ENCODE measurements around the gene RANBP10. TPM values are rescaled to one million over a fixed set of nuclear protein-coding genes. Genes with fewer than 3 reads are reported as not detected.

Gene RANBP10
- total RNA-seq, 2 experiments from 2014 or later: 12.3 to 20.0 TPM

DNA sequence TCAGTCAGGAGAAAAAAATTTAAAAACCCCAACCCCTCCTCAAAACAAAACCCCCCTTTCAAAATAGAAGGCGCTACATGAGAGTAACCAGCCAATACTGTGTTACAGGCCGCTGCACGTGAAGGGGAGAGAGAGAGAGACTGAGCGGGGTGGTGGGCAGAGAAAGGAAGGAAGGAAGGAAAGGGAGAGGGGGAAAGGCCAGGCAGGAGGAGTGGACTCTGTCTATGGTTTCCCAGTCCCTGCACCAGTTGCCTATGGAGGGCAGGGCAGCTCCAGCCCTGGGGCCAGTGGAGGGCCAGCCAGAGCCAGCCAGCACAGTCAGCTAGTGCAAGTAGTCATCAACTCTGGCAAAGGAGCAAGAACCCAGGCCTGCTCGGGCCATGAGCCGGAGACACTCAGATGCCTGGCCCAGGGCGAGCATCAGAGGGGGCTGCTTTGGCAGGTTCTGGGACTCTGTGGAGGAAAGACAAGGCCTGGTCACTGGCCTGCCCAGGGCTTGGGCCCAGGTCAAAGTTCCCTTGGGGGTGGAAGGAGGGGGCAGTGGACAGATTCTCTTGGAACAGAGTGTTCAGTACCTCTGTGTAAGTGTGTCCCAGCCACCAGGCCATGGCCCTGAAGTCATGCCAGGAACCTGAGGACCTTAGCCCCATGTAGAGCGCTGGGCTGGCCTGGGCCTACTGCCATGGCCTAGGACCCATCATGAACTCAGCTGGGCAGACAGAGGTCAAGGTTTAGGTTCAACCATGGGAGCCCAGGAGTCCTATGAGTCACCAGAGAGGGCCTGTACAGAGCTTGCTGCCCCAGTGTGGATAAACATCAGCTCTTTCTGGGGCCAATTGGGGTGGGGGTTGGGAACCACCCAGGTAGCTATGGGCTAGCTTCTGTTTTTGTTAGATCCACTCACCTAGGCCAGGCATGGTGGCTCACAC, 80.0 kb downstream of the RANBP10 start:
- BruUV-seq (replicated peaks): no TSS peak
- no peaks in the 10 kb centered on the region for H3K9me2 ChIP-seq (ENCODE audit: insufficient read depth, low read length)
- H3K4me3 ChIP-seq (ENCODE audit: low read depth, low read length, poor library complexity, severe bottlenecking): no peak overlapping the region
- intact Hi-C loops (cut with micrococcal nuclease; ENCODE audit: unreplicated experiment): no loop called here
- no peak overlapping the region for H3K27ac ChIP-seq (ENCODE audit: low read depth, low read length, poor library complexity, severe bottlenecking)
- TF ChIP-seq EZH2phosphoT487 (IDR thresholded peaks at IDR 0.05; ENCODE audit: borderline replicate concordance, low read depth, low read length): no peak
- TF ChIP-seq, protein P1, sequence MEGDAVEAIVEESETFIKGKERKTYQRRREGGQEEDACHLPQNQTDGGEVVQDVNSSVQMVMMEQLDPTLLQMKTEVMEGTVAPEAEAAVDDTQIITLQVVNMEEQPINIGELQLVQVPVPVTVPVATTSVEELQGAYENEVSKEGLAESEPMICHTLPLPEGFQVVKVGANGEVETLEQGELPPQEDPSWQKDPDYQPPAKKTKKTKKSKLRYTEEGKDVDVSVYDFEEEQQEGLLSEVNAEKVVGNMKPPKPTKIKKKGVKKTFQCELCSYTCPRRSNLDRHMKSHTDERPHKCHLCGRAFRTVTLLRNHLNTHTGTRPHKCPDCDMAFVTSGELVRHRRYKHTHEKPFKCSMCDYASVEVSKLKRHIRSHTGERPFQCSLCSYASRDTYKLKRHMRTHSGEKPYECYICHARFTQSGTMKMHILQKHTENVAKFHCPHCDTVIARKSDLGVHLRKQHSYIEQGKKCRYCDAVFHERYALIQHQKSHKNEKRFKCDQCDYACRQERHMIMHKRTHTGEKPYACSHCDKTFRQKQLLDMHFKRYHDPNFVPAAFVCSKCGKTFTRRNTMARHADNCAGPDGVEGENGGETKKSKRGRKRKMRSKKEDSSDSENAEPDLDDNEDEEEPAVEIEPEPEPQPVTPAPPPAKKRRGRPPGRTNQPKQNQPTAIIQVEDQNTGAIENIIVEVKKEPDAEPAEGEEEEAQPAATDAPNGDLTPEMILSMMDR (conservative IDR thresholded peaks at IDR 0.05; ENCODE audit: low read length): no peak
- peaks cover 65% of the 10 kb centered on the region for H3K36me3 ChIP-seq (ENCODE audit: insufficient read depth, low read length)
- DNase-seq (ENCODE audit: low spot score): no peak
- H3K4me1 ChIP-seq (ENCODE audit: insufficient read depth, low read length, poor library complexity, severe bottlenecking): peaks cover 9% of the 10 kb centered on the region
- no peak overlapping the region for H3K4me2 ChIP-seq (ENCODE audit: low read length)
- POLR2A ChIA-PET: interaction anchor here (0.5 to 1.6 kb wide), 3 partner anchors 16 to 50 kb away, joined by 3 read pairs; no protein-coding TSS in a partner anchor
- no peaks in the 10 kb centered on the region for H3K9me3 ChIP-seq (ENCODE audit: low read length)
- CTCF ChIA-PET (ENCODE audit: unreplicated experiment): no interaction called here
- no peak overlapping the region for H2AFZ ChIP-seq (ENCODE audit: low read length)
- no peaks in the 10 kb centered on the region for H3K79me2 ChIP-seq (ENCODE audit: insufficient read depth, low read depth, low read length)
- no peaks in the 10 kb centered on the region for H4K20me1 ChIP-seq (ENCODE audit: insufficient read depth, low read length)

DNA sequence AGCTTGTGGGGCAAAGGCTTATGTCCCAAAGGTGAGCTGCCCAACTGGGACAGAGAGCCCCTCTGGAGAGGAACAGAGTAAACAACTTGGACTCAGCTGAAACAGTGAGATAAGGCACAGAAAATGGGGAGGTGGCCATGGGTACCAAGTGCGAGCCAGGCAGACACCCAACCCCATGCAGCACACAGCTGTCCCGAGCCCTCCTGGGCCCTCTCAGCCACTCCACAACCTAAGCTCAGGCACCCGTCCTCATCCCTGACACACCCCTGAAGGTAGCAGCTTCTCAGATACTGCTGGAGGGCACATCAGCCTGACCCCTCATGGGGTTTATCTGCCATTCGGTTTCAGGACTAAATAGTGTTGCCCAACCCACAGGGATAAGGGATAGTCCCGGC, 82.5 kb downstream of the RANBP10 start:
- H3K36me3 ChIP-seq (ENCODE audit: insufficient read depth, low read length): peaks cover 41% of the 10 kb centered on the region
- no peak overlapping the region for H3K4me3 ChIP-seq (ENCODE audit: low read depth, low read length, poor library complexity, severe bottlenecking)
- H4K20me1 ChIP-seq (ENCODE audit: insufficient read depth, low read length): no peaks in the 10 kb centered on the region
- TF ChIP-seq, protein P1 (conservative IDR thresholded peaks at IDR 0.05; ENCODE audit: low read length): no peak
- no peak for TF ChIP-seq EZH2phosphoT487 (IDR thresholded peaks at IDR 0.05; ENCODE audit: borderline replicate concordance, low read depth, low read length)
- intact Hi-C loops (cut with micrococcal nuclease; ENCODE audit: unreplicated experiment): no loop called here
- BruUV-seq (replicated peaks): no TSS peak
- POLR2A ChIA-PET: interaction anchor here (0.9 kb wide), 1 partner anchor 169 kb away, joined by 3 read pairs; the partner anchor contains the start of gene PSKH1
- no peaks in the 10 kb centered on the region for H3K9me2 ChIP-seq (ENCODE audit: insufficient read depth, low read length)
- no peak overlapping the region for H2AFZ ChIP-seq (ENCODE audit: low read length)
- no peak overlapping the region for H3K4me2 ChIP-seq (ENCODE audit: low read length)
- H3K79me2 ChIP-seq (ENCODE audit: insufficient read depth, low read depth, low read length): peaks cover under 1% of the 10 kb centered on the region; the same call in 1 of the 2 replicates
- H3K9me3 ChIP-seq (ENCODE audit: low read length): no peaks in the 10 kb centered on the region
- peaks cover 18% of the 10 kb centered on the region for H3K4me1 ChIP-seq (ENCODE audit: insufficient read depth, low read length, poor library complexity, severe bottlenecking)
- CTCF ChIA-PET (ENCODE audit: unreplicated experiment): no interaction called here
- no peak overlapping the region for H3K27ac ChIP-seq (ENCODE audit: low read depth, low read length, poor library complexity, severe bottlenecking)
- no peak for DNase-seq (ENCODE audit: low spot score)
